ENCODE data around the gene MACROD1.
A peak's percentile ranks its signal among the peaks of the same experiment; 100 is the strongest.

Gene MACROD1

GRCh38 chr11:64003807-64004589 lies 161.9 kb downstream of the MACROD1 start:
- no peak for DNase-seq (ENCODE audit: extremely low read depth in 1 of 2, low read depth in 1 of 2)

DNA sequence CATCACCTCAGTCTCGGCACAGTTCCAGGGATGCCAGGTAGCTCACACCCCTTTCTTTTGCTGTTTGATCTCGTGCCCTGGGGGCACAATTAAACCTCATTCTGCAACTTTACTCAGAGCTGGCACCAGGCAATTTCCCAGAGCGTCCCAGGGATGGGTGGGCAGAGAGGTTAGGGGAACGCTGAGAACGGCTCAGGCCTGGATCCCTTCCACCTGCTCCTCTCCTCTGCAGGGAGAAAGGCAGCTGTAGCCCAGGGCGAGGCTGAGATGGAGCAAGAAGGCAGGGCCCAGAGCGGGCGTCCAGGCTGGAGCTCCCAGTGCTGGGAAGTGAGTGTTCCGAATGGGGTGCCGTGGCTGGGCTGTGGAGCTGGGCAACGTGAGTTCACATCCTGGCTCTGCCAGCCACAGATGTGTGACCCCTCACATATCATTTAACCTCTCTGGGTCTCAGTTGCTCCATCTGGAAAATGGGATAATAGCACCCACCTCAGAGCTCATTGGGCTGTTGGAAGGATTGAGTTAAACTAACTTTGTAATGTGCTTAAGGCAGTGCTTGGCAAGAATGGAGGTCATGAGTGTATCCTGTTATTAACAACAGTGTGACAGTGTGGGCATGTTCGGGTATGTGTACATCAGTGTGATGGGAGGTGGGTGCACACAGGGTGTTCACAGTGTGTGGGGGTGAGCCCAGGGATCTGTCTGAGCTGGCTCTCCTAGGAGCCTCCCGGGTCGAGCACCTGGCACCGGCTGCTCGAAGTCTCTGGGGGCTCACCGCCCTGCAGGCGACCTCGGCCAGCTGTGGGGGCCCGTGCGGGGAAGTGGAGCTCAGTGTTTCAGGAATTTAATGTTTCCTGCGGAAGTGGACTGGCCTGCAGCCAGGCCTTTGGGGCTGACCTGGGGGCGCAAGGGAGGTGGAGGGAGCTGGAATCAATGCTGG lies 164.2 kb downstream of the MACROD1 start:
- no peak for DNase-seq (ENCODE audit: extremely low read depth in 1 of 2, low read depth in 1 of 2)

- no peak for DNase-seq (ENCODE audit: extremely low read depth in 1 of 2, low read depth in 1 of 2)
Observed at GRCh38 chr11:64000740-64001483, 165.0 kb downstream of the MACROD1 start.

DNA sequence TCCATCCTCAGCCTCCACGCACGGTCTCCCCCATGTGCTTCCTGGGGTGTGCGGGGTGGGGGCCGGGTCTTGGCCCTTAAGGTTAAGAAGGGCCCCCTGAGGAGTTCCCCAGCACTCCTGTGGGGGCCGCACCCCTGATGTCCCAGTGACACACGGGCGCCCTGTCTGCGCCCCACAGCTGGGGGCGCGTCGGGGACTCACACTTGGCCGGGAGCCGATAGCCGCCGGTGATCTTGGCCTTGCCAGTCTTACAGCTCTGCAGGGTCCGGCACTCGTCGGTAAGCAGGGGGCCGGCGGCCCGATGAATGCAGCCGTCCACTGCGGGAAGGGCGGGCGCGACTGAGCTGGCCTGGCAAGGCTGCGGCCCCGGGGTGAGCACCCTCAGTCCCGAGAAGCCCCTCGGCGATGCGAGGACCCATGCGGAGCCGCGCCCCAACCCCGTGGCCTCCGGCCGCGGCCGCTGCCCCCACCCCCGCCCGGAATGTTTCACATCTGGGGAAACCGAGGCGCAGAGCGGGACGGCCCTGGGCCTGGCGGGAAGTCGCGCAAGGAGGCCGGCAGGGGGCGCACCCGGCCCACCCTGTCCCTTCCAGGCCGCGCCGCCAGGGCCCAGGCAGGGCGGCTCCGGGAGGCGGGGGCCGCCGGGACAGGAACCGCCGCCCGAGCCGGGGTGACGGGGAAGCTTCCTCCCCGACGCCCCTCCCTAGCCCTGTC lies 165.7 kb downstream of the MACROD1 start:
- DNase-seq (ENCODE audit: extremely low read depth in 1 of 2, low read depth in 1 of 2): peak; percentile 39 to 57

- peak in 1 of 2 donors; percentile 42 for DNase-seq (ENCODE audit: extremely low read depth in 1 of 2, low read depth in 1 of 2)
Observed at GRCh38 chr11:63999349-64000025, 166.4 kb downstream of the MACROD1 start.

DNA sequence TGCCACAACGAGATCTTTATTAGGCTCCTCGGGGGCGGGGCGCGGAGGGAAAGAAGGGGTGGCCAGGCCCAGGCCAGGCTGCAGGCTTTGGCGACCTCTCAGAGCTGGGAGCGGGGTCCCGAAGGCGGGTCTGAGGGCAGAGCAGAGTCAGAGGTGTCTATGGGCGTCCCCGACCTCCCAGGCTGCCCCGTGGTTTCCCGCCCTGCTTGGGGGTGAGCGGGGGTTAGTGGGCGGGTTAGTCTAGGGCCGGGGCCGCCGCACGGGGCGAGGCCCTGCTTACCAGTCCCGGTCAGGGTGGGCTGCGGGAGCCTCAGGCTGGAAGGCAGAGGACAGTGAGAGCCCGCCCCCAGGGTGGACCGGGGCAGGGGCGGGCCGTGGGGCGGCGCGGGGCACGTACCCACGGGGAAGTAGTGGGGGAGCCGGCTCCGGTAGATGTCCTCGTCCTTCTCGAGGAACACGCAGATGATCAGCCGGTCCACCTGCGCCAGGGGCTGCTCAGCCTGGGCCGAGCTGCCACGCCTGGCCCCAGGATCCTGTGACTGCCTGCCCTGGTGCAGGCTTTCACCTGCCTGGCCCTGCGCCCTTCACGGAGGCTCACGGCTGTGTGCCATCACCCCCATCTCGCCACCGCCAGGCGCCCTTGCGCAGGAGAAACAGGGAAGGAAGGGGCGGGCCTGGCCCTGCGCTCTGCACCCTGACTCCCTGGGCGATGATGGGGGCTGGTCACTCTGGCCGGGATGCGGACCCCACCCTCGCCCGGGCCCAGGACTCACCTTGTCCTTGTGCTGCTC lies 167.2 kb downstream of the MACROD1 start:
- DNase-seq (ENCODE audit: extremely low read depth in 1 of 2, low read depth in 1 of 2): no peak

- DNase-seq (ENCODE audit: extremely low read depth in 1 of 2, low read depth in 1 of 2): no peak
Observed at GRCh38 chr11:63997801-63998337, 168.0 kb downstream of the MACROD1 start.

DNA sequence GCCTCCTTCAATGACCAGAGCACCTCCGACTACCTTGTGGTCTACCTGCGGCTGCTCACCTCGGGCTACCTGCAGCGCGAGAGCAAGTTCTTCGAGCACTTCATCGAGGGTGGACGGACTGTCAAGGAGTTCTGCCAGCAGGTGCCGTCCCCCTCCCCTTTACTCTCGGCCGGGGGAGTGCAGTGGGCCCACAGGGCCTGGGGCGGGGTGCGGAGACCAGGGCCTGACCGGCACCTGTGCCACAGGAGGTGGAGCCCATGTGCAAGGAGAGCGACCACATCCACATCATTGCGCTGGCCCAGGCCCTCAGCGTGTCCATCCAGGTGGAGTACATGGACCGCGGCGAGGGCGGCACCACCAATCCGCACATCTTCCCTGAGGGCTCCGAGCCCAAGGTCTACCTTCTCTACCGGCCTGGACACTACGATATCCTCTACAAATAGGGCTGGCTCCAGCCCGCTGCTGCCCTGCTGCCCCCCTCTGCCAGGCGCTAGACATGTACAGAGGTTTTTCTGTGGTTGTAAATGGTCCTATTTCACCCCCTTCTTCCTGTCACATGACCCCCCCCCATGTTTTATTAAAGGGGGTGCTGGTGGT lies 168.7 kb downstream of the MACROD1 start:
- no peak for DNase-seq (ENCODE audit: extremely low read depth in 1 of 2, low read depth in 1 of 2)

- no peak for DNase-seq (ENCODE audit: extremely low read depth in 1 of 2, low read depth in 1 of 2)
Observed at GRCh38 chr11:63996512-63996911, 169.4 kb downstream of the MACROD1 start.

DNA sequence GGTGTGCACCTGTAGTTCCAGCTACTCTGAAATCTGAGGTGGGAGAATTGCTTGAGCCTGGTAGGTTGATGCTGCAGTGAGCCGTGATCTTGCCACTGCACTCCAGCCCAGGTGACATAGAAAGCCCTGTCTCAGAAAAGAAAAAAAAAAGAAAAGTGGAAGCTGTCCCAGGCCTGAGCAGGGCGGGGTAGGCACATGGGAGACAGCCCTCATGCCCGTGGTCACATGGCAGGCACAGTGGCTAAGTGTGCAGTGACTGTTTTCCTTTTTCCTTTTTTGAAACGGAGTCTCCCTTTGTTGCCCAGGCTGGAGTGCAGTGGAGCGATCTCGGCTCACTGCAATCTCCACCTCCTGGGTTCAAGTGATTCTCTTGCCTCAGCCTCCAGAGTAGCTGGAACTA lies 171.9 kb downstream of the MACROD1 start:
- DNase-seq (ENCODE audit: extremely low read depth in 1 of 2, low read depth in 1 of 2): no peak

GRCh38 chr11:63993100-63993499 lies 172.8 kb downstream of the MACROD1 start:
- DNase-seq (ENCODE audit: extremely low read depth in 1 of 2, low read depth in 1 of 2): no peak

DNA sequence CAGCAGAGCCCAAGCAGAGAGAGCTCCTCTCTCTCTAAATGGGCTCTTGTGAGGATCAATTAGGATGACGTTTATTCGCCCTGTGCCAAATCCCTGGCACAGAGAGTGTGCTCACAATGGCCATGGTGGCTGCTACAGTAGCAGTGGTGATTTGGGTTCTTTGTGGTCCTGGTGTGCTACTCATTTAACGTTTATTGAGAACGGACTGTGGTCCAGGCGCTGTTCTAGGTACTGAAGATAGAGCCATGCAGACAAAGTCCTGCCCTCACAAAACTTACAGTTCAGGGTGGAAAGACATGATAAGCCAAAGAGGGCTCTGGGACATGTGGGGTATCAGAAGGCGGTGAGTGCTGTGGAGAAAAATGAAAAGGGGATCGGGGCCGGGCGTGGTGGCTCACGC lies 174.4 kb downstream of the MACROD1 start:
- no peak for DNase-seq (ENCODE audit: extremely low read depth in 1 of 2, low read depth in 1 of 2)

GRCh38 chr11:63986932-63987513 lies 178.9 kb downstream of the MACROD1 start:
- DNase-seq (ENCODE audit: extremely low read depth in 1 of 2, low read depth in 1 of 2): no peak

DNA sequence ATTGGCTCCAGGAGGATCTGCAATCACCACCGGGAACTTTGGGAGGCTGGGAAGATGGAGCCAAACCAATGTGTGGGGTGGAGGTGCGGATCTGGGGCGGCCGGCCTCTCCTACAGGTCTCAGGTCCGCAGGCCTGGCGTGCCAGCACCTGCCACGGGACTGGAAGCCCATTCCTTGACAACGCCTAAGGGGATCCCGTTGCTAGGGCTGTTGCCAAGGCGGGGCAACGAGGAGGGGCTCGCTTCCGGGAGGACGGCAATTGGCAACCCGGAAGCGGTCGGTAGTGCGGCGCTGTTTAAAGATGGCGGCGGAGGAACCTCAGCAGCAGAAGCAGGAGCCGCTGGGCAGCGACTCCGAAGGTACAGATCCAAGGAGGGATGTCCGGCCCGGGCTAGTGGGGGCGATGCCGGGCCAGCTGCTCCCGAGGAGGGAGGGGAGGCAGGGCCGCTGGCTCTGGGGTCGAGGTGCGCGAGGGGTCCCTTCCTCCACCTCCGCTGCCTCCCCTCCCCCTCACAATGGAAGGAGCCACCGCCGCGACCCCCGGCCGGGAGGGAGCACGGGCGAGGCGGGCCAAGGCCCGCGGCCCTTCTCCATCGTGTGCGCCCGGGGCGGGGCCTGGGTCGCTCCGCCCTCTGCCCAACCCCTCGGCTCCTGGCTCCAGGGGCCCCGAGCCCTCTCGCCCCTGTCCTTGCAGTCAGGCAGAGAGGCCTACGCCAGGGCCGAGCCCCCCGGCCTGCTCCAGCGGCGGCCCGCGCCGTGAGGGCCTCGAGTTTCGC lies 179.6 kb downstream of the MACROD1 start, which contains the start of gene OTUB1:
Gene OTUB1 (plus strand): TSS at position 283 of the 776 bp plus-strand sequence. CDS start 19 bp downstream, at position 302.
- DNase-seq (ENCODE audit: extremely low read depth in 1 of 2, low read depth in 1 of 2): peak; percentile 76 to 85

- peak in 1 of 2 donors; percentile 59 for DNase-seq (ENCODE audit: extremely low read depth in 1 of 2, low read depth in 1 of 2)
Observed at GRCh38 chr11:63985812-63986155, 180.1 kb downstream of the MACROD1 start.

DNA sequence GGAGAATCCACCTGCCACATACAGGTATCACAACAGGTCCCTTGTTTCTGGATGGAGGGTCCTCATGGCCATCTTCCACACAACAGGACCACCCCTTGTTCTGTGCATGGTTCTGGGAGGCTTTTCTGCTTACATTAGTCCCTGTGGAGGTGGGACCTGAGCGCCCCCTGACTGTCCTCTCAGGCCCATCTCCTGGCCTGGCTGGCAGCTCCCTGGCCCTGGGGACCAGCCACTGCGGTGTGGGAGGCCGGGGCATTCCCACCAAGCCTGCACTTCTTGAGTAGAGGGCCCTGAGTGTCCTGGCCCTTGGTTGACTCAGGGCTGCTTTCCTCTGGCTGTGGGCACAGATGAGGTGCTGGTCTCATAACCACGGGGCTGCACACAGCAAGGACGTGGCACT lies 186.5 kb downstream of the MACROD1 start:
- no peak for DNase-seq (ENCODE audit: extremely low read depth in 1 of 2, low read depth in 1 of 2)

DNA sequence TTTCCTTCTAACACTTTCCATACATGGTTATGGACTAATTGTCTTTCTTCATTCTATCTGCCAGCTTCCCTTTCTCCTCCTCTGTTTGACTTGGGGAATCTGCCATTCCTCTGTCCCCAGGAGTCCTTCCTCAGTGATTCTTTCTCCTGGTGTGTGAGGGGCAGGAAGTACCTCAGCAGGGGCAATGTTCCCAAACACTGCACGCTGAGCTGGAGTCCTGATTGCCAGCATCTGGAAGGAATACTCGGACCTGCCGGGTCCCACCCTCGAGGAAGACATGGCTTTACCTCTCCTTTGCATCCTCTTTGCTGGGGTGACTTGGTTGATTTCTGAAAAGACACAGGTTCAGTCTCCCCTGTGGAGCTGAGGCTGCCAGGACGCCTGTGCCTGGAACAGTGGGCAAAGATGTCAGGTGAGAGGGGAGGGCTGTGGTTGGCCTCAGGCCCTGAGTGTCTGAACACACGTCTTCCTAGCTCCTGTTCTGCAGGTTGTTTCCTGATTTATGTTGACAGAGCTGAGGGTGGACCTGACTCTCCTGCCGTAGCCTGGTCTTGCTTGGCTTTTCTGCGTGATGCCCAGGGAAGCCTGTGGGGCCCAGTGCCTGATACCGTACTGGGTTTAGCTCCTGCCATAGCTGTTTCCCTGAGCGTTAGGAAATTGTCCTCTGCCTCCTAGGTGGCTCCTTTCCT lies 187.2 kb downstream of the MACROD1 start:
- no peak for DNase-seq (ENCODE audit: extremely low read depth in 1 of 2, low read depth in 1 of 2)

Data from stimulated activated CD8-positive, alpha-beta memory T cell treated with anti-CD3 and anti-CD28 coated beads, Interleukin-7, amount 100 ng/mL, for 48 hours (primary cell).